Measurements from ENCODE around the gene GYPE. TPM values are rescaled to one million over a fixed set of nuclear protein-coding genes. Genes with fewer than 3 reads are reported as not detected.
"Not testable (repeated sequence)": the region's sequence is repeated elsewhere in the genome, so short reads cannot be mapped to it uniquely, and the experiment has no call there.

GYPE gene
- total RNA-seq, 1 experiment from 2014 or later = not detected

DNA sequence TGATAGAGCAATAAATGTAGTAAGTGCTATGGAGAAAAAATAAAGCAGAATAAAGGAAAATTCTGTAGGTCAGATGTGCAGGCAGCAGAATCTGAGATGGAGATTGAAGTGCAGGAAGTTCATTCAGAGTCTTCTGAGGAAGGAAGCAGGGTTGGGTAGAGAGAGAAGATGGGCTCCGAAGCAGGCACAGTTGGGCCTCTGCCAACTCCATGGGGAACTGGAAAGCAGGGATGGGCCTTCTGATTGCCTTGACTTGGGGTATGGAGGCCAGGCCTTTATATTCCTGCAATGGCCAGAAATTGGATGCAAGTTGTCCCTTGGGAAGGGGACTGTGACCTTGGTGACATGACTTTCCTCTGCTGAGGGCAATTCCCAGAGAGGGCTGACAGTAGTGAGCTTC lies 42.6 kb downstream of the GYPE start:
- CTCF ChIA-PET; H3K27ac Mint-ChIP-seq (ENCODE audit: low read depth, unreplicated experiment); DNase-seq (ENCODE audit: unreplicated experiment); H3K9me3 Mint-ChIP-seq (ENCODE audit: unreplicated experiment); intact Hi-C loops (cut with micrococcal nuclease); BruUV-seq (replicated peaks); H3K4me1 Mint-ChIP-seq (ENCODE audit: insufficient read depth, unreplicated experiment); POLR2A ChIA-PET; H3K36me3 Mint-ChIP-seq (ENCODE audit: insufficient read depth, unreplicated experiment); H3K27me3 Mint-ChIP-seq (ENCODE audit: insufficient read depth, unreplicated experiment); H3K4me3 Mint-ChIP-seq (ENCODE audit: unreplicated experiment): not testable (repeated sequence)

GRCh38 chr4:143858456-143858855 lies 46.9 kb downstream of the GYPE start:
- H3K4me1 Mint-ChIP-seq (ENCODE audit: insufficient read depth, unreplicated experiment) = no peaks in the 10 kb centered on the region
- no peak for DNase-seq (ENCODE audit: unreplicated experiment)
- intact Hi-C loops (cut with micrococcal nuclease) = no loop called here
- CTCF ChIA-PET = no interaction called here
- TF ChIP-seq, protein P1, sequence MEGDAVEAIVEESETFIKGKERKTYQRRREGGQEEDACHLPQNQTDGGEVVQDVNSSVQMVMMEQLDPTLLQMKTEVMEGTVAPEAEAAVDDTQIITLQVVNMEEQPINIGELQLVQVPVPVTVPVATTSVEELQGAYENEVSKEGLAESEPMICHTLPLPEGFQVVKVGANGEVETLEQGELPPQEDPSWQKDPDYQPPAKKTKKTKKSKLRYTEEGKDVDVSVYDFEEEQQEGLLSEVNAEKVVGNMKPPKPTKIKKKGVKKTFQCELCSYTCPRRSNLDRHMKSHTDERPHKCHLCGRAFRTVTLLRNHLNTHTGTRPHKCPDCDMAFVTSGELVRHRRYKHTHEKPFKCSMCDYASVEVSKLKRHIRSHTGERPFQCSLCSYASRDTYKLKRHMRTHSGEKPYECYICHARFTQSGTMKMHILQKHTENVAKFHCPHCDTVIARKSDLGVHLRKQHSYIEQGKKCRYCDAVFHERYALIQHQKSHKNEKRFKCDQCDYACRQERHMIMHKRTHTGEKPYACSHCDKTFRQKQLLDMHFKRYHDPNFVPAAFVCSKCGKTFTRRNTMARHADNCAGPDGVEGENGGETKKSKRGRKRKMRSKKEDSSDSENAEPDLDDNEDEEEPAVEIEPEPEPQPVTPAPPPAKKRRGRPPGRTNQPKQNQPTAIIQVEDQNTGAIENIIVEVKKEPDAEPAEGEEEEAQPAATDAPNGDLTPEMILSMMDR (IDR thresholded peaks at IDR 0.05; ENCODE audit: unreplicated experiment) = no peak
- no peak overlapping the region for H3K4me3 Mint-ChIP-seq (ENCODE audit: unreplicated experiment)
- no peaks in the 10 kb centered on the region for H3K27me3 Mint-ChIP-seq (ENCODE audit: insufficient read depth, unreplicated experiment)
- BruUV-seq (replicated peaks) = no TSS peak
- no peak overlapping the region for H3K27ac Mint-ChIP-seq (ENCODE audit: low read depth, unreplicated experiment)
- H3K36me3 Mint-ChIP-seq (ENCODE audit: insufficient read depth, unreplicated experiment) = no peaks in the 10 kb centered on the region
- POLR2A ChIA-PET = no interaction called here
- H3K9me3 Mint-ChIP-seq (ENCODE audit: unreplicated experiment) = no peaks in the 10 kb centered on the region

GRCh38 chr4:143857391-143858336 lies 47.7 kb downstream of the GYPE start:
- BruUV-seq (replicated peaks); H3K4me3 Mint-ChIP-seq (ENCODE audit: unreplicated experiment); H3K9me3 Mint-ChIP-seq (ENCODE audit: unreplicated experiment); DNase-seq (ENCODE audit: unreplicated experiment); CTCF ChIA-PET; H3K4me1 Mint-ChIP-seq (ENCODE audit: insufficient read depth, unreplicated experiment); intact Hi-C loops (cut with micrococcal nuclease); H3K27ac Mint-ChIP-seq (ENCODE audit: low read depth, unreplicated experiment); H3K27me3 Mint-ChIP-seq (ENCODE audit: insufficient read depth, unreplicated experiment); POLR2A ChIA-PET; H3K36me3 Mint-ChIP-seq (ENCODE audit: insufficient read depth, unreplicated experiment): not testable (repeated sequence)

GRCh38 chr4:143856017-143856557 lies 49.3 kb downstream of the GYPE start:
- POLR2A ChIA-PET; H3K27ac Mint-ChIP-seq (ENCODE audit: low read depth, unreplicated experiment); CTCF ChIA-PET: not testable (repeated sequence)

DNA sequence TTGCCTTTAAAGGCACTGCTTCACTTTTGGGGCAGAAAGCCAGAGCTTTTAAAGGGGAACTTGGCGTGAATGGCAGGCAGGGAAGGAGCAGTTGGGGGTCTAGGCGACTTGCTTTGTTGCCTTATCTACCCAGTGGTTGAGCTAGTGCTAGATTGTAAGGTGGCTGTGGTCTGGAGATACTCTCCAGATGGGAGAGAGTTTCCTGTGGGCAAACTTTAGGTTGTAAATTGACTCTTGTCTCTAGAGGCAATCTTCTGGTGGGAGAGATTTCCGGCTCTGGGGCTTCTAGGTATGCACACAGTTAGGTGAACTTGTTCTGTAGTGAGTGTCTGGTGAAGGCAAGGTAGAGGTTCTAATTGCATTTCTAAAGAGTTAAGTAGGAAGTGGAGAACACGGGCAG lies 50.7 kb downstream of the GYPE start:
- H3K4me3 Mint-ChIP-seq (ENCODE audit: unreplicated experiment); CTCF ChIA-PET; DNase-seq (ENCODE audit: unreplicated experiment); H3K4me1 Mint-ChIP-seq (ENCODE audit: insufficient read depth, unreplicated experiment); BruUV-seq (replicated peaks); intact Hi-C loops (cut with micrococcal nuclease); POLR2A ChIA-PET; H3K9me3 Mint-ChIP-seq (ENCODE audit: unreplicated experiment); H3K27ac Mint-ChIP-seq (ENCODE audit: low read depth, unreplicated experiment); H3K36me3 Mint-ChIP-seq (ENCODE audit: insufficient read depth, unreplicated experiment): not testable (repeated sequence)
- peaks cover 12% of the 10 kb centered on the region for H3K27me3 Mint-ChIP-seq (ENCODE audit: insufficient read depth, unreplicated experiment)

More at GRCh38 chr4:143856017-143856557, 49.3 kb downstream of the GYPE start:
- intact Hi-C loops (cut with micrococcal nuclease); H3K27me3 Mint-ChIP-seq (ENCODE audit: insufficient read depth, unreplicated experiment); H3K36me3 Mint-ChIP-seq (ENCODE audit: insufficient read depth, unreplicated experiment); H3K4me1 Mint-ChIP-seq (ENCODE audit: insufficient read depth, unreplicated experiment); BruUV-seq (replicated peaks); DNase-seq (ENCODE audit: unreplicated experiment); H3K9me3 Mint-ChIP-seq (ENCODE audit: unreplicated experiment); H3K4me3 Mint-ChIP-seq (ENCODE audit: unreplicated experiment): not testable (repeated sequence)

DNA sequence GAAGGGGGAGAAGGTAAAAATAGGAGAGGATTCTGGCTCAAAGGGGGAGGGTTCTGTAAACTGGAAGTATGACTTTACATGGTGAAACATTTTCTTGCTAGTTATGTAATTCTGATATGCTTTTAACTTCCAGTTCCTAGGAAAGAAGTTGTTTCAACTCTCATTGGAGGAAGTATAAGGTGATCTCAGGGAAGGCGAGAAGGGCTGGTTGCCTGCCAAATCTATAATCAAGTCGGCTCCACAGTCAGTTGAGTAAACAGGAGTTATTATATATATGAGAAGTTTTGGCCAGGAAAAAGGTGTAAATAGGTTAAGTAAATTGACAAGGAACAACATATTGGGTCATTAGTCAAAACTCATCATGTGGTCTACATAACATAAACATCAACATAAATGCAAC lies 56.1 kb downstream of the GYPE start:
- H3K4me1 Mint-ChIP-seq (ENCODE audit: insufficient read depth, unreplicated experiment); CTCF ChIA-PET; POLR2A ChIA-PET; H3K36me3 Mint-ChIP-seq (ENCODE audit: insufficient read depth, unreplicated experiment); H3K4me3 Mint-ChIP-seq (ENCODE audit: unreplicated experiment); BruUV-seq (replicated peaks); intact Hi-C loops (cut with micrococcal nuclease); DNase-seq (ENCODE audit: unreplicated experiment); H3K9me3 Mint-ChIP-seq (ENCODE audit: unreplicated experiment); H3K27ac Mint-ChIP-seq (ENCODE audit: low read depth, unreplicated experiment): not testable (repeated sequence)
- H3K27me3 Mint-ChIP-seq (ENCODE audit: insufficient read depth, unreplicated experiment) = peaks cover 13% of the 10 kb centered on the region

- H3K27ac Mint-ChIP-seq (ENCODE audit: low read depth, unreplicated experiment); H3K4me3 Mint-ChIP-seq (ENCODE audit: unreplicated experiment); intact Hi-C loops (cut with micrococcal nuclease); BruUV-seq (replicated peaks); H3K36me3 Mint-ChIP-seq (ENCODE audit: insufficient read depth, unreplicated experiment); H3K27me3 Mint-ChIP-seq (ENCODE audit: insufficient read depth, unreplicated experiment); POLR2A ChIA-PET; H3K9me3 Mint-ChIP-seq (ENCODE audit: unreplicated experiment); DNase-seq (ENCODE audit: unreplicated experiment): not testable (repeated sequence)
- CTCF ChIA-PET = interaction anchor here (0.7 kb wide), 1 partner anchor 137 kb away, joined by 3 read pairs; no protein-coding TSS in a partner anchor
- peaks cover 11% of the 10 kb centered on the region for H3K4me1 Mint-ChIP-seq (ENCODE audit: insufficient read depth, unreplicated experiment)
Observed at GRCh38 chr4:143843506-143843832, 61.9 kb downstream of the GYPE start.

DNA sequence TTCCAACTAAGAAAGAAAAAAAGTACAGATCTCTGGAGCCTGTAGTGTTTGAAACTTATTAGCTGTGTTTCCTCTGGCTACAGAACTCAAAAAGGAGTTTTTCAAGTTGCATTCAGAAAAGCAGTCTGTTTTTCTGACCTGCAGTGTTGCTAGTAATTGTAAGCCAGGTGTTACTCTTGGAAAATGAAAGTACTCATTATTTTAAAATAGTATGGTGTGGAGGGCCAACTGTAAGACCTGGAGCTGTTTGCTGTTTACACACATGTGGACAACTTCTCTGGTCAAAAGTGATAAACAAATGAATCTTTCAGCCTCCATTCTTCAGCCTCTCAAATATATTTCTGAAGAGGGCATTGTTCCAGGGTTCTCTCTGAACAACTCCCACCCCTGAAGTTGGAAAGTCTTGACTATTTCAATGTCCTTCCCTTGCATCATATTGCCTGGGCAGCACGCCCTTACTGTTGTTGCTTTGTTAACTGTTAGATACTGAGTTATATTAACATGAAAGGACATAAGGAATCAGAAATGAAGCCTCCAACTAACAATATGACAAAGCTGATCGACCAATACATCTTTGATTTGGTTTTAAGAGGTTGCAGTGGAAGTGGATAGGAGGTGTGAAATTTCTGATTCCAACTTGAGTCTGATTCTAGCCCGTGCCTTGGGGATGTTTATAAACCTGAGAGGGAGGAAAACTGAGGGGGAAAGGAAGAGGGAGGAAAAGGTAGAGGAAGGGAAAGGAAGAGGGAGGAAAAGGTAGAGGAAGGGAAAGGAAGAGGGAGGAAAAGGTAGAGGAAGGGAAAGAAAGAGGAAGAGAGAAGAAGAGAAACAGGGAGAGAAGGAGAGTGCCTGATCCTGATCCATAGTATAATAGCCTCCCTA lies 62.5 kb downstream of the GYPE start:
- BruUV-seq (replicated peaks) = not testable (repeated sequence)

More for the DNA sequence above, 62.5 kb downstream of the GYPE start:
- H3K4me3 Mint-ChIP-seq (ENCODE audit: unreplicated experiment); H3K27me3 Mint-ChIP-seq (ENCODE audit: insufficient read depth, unreplicated experiment); POLR2A ChIA-PET; intact Hi-C loops (cut with micrococcal nuclease); H3K27ac Mint-ChIP-seq (ENCODE audit: low read depth, unreplicated experiment); H3K9me3 Mint-ChIP-seq (ENCODE audit: unreplicated experiment); H3K36me3 Mint-ChIP-seq (ENCODE audit: insufficient read depth, unreplicated experiment): not testable (repeated sequence)
- H3K4me1 Mint-ChIP-seq (ENCODE audit: insufficient read depth, unreplicated experiment) = peaks cover 11% of the 10 kb centered on the region
- CTCF ChIA-PET = interaction anchor here (0.7 kb wide), 1 partner anchor 138 kb away, joined by 3 read pairs; no protein-coding TSS in a partner anchor
- DNase-seq (ENCODE audit: unreplicated experiment) = peak; percentile 1
